Non-pigmented ciliary epithelial cell (primary cell): ENCODE results near the gene TCEAL8.
"Not testable (repeated sequence)": the region's sequence is repeated elsewhere in the genome, so short reads cannot be mapped to it uniquely, and the experiment has no call there.

ENCODE experiments used
- DNase-seq: peaks from one replicate; pipeline ENCODE4 v3.0.0-alpha.2; 2010; ENCODE audit warnings: low read depth

TCEAL8 gene

GRCh38 chrX:103254921-103255493, at the start of gene TCEAL8:
Gene TCEAL8 (minus strand): TSS chrX:103255155. CDS start chrX:103253979, 1,176 bp downstream.
- peak; percentile 23 for DNase-seq

- DNase-seq: no peak
Observed at GRCh38 chrX:103304705-103305104, 49.8 kb upstream of the TCEAL8 start.

GRCh38 chrX:103293118-103293517, 38.2 kb upstream of the TCEAL8 start:
- no peak for DNase-seq

- no peak for DNase-seq
Observed at GRCh38 chrX:103279624-103280023, 24.7 kb upstream of the TCEAL8 start.

- DNase-seq: no peak
Observed at GRCh38 chrX:103276581-103277002, 21.6 kb upstream of the TCEAL8 start, which contains the start of gene TCEAL5. Gene TCEAL5 (minus strand): TSS chrX:103276750. CDS start chrX:103274563, 2,187 bp downstream.

- no peak for DNase-seq
Observed at GRCh38 chrX:103275947-103276567, 21.1 kb upstream of the TCEAL8 start.

GRCh38 chrX:103274284-103274683, 19.3 kb upstream of the TCEAL8 start:
- no peak for DNase-seq

GRCh38 chrX:103258275-103258674, 3.3 kb upstream of the TCEAL8 start:
- DNase-seq: no peak

- DNase-seq: no peak
Observed at GRCh38 chrX:103256651-103257050, 1.7 kb upstream of the TCEAL8 start.

- DNase-seq: no peak
Observed at GRCh38 chrX:103254171-103254824, 657 bp downstream of the TCEAL8 start.

GRCh38 chrX:103253608-103254007, 1.3 kb downstream of the TCEAL8 start:
- no peak for DNase-seq

- DNase-seq: no peak
Observed at GRCh38 chrX:103250977-103251376, 4.0 kb downstream of the TCEAL8 start.

- DNase-seq: no peak
Observed at GRCh38 chrX:103249805-103250204, 5.2 kb downstream of the TCEAL8 start.

GRCh38 chrX:103248553-103248952, 6.4 kb downstream of the TCEAL8 start:
- no peak for DNase-seq

- DNase-seq: no peak
Observed at GRCh38 chrX:103240155-103240554, 14.8 kb downstream of the TCEAL8 start.

- no peak for DNase-seq
Observed at GRCh38 chrX:103236296-103236695, 18.7 kb downstream of the TCEAL8 start.

GRCh38 chrX:103235608-103236007, 19.3 kb downstream of the TCEAL8 start:
- not testable (repeated sequence) for DNase-seq

GRCh38 chrX:103234869-103235268, 20.1 kb downstream of the TCEAL8 start:
- DNase-seq: no peak

- DNase-seq: no peak
Observed at GRCh38 chrX:103233263-103233662, 21.7 kb downstream of the TCEAL8 start.

- DNase-seq: not testable (repeated sequence)
Observed at GRCh38 chrX:103225918-103226317, 29.0 kb downstream of the TCEAL8 start.

GRCh38 chrX:103220511-103221323, 34.2 kb downstream of the TCEAL8 start:
- DNase-seq: no peak

- DNase-seq: no peak
Observed at GRCh38 chrX:103215425-103215991, 39.4 kb downstream of the TCEAL8 start.
